Kidney epithelial cell (primary cell): ENCODE results near the gene NDUFV3. TPM values are rescaled to one million over a fixed set of nuclear protein-coding genes. Genes with fewer than 3 reads are reported as not detected.
"Not testable (repeated sequence)": the region's sequence is repeated elsewhere in the genome, so short reads cannot be mapped to it uniquely, and the experiment has no call there.

ENCODE experiments used
- DNase-seq: peaks from one replicate; pipeline ENCODE4 v3.0.0-alpha.2; 2010; ENCODE audit warnings: low read depth
- H3K27me3 ChIP-seq: 2 replicates; pipeline ENCODE4 v1.6.0; 2011; ENCODE audit warnings: low read length; ENCODE audit not compliant: control insufficient read depth, insufficient read depth
- H3K36me3 ChIP-seq: 2 replicates; pipeline ENCODE4 v1.5.1; 2011; ENCODE audit warnings: low read length; ENCODE audit not compliant: control insufficient read depth, insufficient read depth
- H3K4me3 ChIP-seq: 2 replicates; pipeline ENCODE4 v1.5.1; 2011; ENCODE audit warnings: low read depth, mild to moderate bottlenecking, control low read depth, low read length
- CTCF ChIP-seq: IDR thresholded peaks from 2 replicates; pipeline ENCODE4 v1.5.1; 2011; ENCODE audit warnings: mild to moderate bottlenecking, moderate library complexity, low read length, control low read depth, inconsistent platforms; ENCODE audit not compliant: insufficient read depth, poor library complexity, severe bottlenecking
- total RNA-seq: library from RNA; depleted of rRNA; stranded (reverse); fragments of >200 nt; gene quantifications from 2 replicates; pipeline ENCODE4 v1.2.3, GENCODE V29; 2015

NDUFV3 gene
- total RNA-seq, 1 donor from 2014 or later: 32.8 TPM

- Histone ChIP-seq H3K27me3 (no peaks in the 10 kb centered on the region), H3K4me3 (no peak within 1 kb of the TSS), H3K36me3 (no peaks in the 10 kb centered on the region)
- DNase-seq: no peak
- no peak for TF ChIP-seq CTCF
These were observed 32.2 kb downstream of the NDUFV3 start, which contains the start of gene ERVH48-1 for GRCh38 chr21:42925114-42925926. Gene ERVH48-1 (minus strand): TSS chr21:42925630. CDS start chr21:42919006, 6,624 bp downstream.

DNA sequence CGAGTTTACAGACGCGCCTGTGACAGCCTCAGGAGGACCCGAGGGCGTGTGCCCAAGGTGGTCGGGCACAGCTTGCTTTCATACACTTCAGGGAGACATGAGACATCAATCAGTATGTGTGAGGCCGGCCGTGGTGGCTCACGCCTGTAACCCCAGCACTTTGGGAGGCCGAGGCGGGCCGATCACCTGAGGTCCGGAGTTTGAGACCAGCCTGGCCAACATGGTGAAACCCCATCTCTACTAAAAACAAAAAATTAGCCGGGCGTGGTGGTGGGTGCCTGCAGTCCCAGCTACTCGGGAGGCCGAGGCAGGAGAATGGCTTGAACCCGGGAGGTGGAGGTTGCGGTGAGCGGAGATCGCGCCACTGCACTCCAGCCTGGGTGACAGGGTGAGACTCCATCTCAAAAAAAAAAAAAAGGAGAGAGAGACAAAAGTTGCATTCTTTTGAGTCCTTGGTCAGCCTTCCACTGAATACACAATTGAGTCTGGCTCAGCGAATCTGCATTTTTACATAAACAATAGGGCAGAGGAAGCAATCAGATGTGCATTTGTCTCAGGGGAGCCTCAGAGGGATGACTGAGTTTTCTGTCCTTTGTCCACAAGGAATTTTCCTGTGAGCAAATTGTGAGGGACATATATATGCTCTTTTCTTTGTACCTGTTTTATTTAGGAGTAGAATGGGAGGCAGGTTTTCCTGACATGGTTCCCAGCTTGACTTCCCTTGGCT is 34.5 kb downstream of the NDUFV3 start:
- DNase-seq, H3K36me3 ChIP-seq, H3K27me3 ChIP-seq, H3K4me3 ChIP-seq: not testable (repeated sequence)

DNA sequence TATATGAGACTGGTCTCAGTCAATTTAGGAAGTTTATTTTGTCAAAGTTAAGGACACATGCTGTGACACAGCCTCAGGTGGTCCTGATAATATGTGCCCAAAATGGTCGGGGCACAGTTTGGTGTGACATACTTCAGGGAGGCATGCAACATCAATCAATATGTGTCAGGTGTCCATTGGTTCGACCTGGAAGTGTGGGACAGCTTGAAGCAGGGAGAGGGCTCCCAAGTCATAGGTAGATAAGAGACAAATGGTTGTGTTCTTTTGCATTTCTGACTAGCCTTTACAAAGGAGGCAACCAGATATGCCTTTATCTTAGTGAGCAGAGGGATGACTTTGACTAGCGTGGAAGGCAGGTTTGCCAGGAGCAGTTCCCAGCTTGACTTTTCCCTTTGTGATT is 36.9 kb downstream of the NDUFV3 start:
- Histone ChIP-seq H3K27me3 (no peaks in the 10 kb centered on the region), H3K36me3 (no peaks in the 10 kb centered on the region), H3K4me3 (no peak overlapping the region)
- no peak for TF ChIP-seq CTCF
- DNase-seq: no peak

GRCh38 chr21:42931560-42932235 is 38.6 kb downstream of the NDUFV3 start:
- H3K4me3 ChIP-seq: no peak overlapping the region
- TF ChIP-seq CTCF: no peak
- no peaks in the 10 kb centered on the region for H3K36me3 ChIP-seq
- no peaks in the 10 kb centered on the region for H3K27me3 ChIP-seq
- no peak for DNase-seq

GRCh38 chr21:42932378-42933136 is 39.4 kb downstream of the NDUFV3 start:
- H3K36me3 ChIP-seq, DNase-seq, H3K27me3 ChIP-seq, H3K4me3 ChIP-seq: not testable (repeated sequence)

GRCh38 chr21:42933137-42933970 is 40.2 kb downstream of the NDUFV3 start:
- DNase-seq, H3K4me3 ChIP-seq, H3K27me3 ChIP-seq, H3K36me3 ChIP-seq: not testable (repeated sequence)

DNA sequence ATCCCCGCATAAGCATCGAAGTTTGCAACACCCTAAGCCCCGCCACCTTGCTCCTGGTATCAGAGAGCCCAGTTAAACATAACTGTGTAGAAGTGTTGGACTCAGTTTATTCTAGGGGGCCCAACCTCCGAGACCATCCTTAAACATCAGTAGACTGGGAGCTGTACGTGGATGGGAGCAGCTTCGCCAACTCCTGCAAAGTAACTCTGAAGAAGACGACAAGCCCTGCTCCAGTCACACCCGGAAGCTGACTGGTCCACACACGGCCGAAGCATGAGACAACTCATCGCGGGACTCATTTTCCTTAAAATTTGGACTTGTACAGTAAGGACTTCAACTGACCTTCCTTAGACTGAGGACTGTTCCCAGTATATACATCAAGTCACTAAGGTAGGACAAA is 40.9 kb downstream of the NDUFV3 start:
- H3K36me3 ChIP-seq, H3K27me3 ChIP-seq, DNase-seq, H3K4me3 ChIP-seq: not testable (repeated sequence)

- not testable (repeated sequence) for H3K4me3 ChIP-seq, H3K36me3 ChIP-seq, DNase-seq, H3K27me3 ChIP-seq
These were observed 43.3 kb downstream of the NDUFV3 start for GRCh38 chr21:42936360-42936759.

GRCh38 chr21:42937034-42937940 is 44.2 kb downstream of the NDUFV3 start:
- not testable (repeated sequence) for H3K36me3 ChIP-seq, DNase-seq, H3K27me3 ChIP-seq, H3K4me3 ChIP-seq
